Measurements from ENCODE around the gene SUV39H2. TPM values are rescaled to one million over a fixed set of nuclear protein-coding genes. Genes with fewer than 3 reads are reported as not detected.

The SUV39H2 gene, protein sequence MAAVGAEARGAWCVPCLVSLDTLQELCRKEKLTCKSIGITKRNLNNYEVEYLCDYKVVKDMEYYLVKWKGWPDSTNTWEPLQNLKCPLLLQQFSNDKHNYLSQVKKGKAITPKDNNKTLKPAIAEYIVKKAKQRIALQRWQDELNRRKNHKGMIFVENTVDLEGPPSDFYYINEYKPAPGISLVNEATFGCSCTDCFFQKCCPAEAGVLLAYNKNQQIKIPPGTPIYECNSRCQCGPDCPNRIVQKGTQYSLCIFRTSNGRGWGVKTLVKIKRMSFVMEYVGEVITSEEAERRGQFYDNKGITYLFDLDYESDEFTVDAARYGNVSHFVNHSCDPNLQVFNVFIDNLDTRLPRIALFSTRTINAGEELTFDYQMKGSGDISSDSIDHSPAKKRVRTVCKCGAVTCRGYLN
- 10 to 100 TPM; 38.7 to 39.8 TPM for total RNA-seq

DNA sequence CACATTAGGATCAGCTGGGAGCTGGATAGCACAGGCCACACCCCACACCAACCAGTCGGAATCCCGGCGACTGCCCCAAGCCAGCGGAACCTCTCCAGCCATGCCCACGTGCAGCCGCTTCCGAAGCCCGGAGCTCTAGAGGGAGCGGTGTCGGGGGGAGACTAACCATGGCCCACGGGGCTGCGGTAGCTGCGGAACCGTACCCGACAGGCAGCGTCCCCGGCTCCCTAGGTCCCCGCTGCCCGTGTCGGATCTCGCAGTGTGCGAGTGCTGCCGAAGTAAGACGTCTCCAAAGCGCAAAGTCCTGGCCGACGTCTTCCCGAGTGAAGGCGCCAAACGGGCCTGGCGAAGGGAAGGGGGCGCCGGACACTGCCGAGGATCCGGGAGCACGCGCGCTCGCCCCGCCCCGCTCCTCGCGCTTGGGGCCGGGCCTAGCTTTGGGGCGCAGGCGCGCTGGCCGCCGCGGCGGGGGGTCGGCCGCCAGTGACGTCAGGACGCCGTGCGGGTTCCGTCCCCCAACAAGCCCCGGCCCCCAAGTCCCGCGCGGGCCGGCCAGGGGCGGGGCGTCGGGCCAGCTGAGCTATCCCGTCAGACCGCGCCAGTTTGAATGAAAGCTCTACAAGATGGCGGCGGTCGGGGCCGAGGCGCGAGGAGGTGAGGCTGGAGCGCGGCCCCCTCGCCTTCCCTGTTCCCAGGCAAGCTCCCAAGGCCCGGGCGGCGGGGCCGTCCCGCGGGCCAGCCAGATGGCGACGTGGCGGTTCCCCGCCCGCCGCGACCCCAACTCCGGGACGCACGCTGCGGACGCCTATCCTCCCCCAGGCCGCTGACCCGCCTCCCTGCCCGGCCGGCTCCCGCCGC lies at the start of gene SUV39H2:
Gene SUV39H2 (plus strand): TSS at position 601 of the 858 bp plus-strand sequence. CDS start 23 bp downstream, at position 624.
- POLR2A ChIA-PET = interaction anchor here (0.6 to 4.4 kb wide), 10 partner anchors 25 to 693 kb away, joined by 3 to 29 read pairs (median 6); partner anchors contain the start of genes CDNF, DCLRE1C, HSPA14 and MSANTD7

DNA sequence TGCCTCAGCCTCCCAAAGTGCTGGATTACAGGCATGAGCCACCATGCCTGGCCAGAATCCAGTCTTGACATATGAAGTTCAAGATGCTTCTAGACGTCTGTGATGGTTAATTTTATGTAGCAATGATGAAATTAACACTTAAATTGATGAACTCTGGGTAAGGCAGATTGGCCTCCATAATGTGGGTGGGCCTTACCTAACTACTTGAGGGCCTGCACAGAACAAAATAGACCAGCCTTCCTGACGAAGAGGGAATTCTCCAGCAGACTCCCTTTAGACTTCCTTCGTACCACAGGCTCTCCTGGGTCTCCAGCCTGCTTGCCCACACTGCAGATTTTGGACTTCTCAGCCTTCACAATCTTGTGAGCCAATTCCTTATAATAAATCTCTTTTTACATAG lies 45.6 kb upstream of the SUV39H2 start:
- intact Hi-C loops (cut with micrococcal nuclease) = no loop called here
- Mint-ChIP-seq H3K9me3 (no peaks in the 10 kb centered on the region), H3K4me1 (ENCODE audit: low read depth) (peaks cover 8% of the 10 kb centered on the region), H3K36me3 (no peaks in the 10 kb centered on the region), H3K4me3 (no peak overlapping the region), H3K27me3 (no peaks in the 10 kb centered on the region), H3K27ac (no peak overlapping the region)
- POLR2A ChIA-PET = no interaction called here
- no peak for DNase-seq
- CTCF ChIA-PET = no interaction called here

More for the DNA sequence above, at the start of gene SUV39H2:
- Mint-ChIP-seq H3K4me3 (peak within 1 kb of the TSS; percentile 94), H3K4me1 (ENCODE audit: low read depth) (peaks cover 41% of the 10 kb centered on the region), H3K27me3 (no peaks in the 10 kb centered on the region), H3K9me3 (no peaks in the 10 kb centered on the region), H3K27ac (peak within 1 kb of the TSS; percentile 80), H3K36me3 (peaks cover 13% of the 10 kb centered on the region)
- CTCF ChIA-PET = interaction anchor here (0.6 to 2.3 kb wide), 8 partner anchors 11 to 335 kb away, joined by 3 to 12 read pairs (median 4); partner anchors contain the start of genes CDNF, HSPA14 and MSANTD7
- intact Hi-C loops (cut with micrococcal nuclease) = loop anchor here (1.0 to 5.0 kb wide), 11 partner anchors 40 to 693 kb away; partner anchors contain the start of genes CDNF, DCLRE1C, HSPA14 and MSANTD7
- DNase-seq = peak; percentile 96

DNA sequence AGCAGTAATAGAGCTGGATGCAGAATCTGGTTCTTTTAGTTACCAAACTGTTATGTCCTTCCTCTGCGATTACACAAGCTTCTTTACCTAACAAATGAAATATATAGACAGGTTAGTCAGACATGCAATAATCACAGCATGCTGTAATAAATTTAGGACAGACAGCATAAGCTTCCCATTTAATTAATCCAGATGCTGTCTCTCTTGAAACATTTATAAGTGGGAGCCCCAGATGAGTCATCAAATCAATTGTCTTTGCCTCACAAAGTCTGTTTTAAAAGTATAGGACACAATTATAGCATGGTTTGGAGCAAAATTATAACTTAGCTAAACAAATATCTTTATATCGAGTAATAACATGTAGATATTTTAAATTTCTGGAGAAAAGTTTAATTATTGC lies 42.5 kb upstream of the SUV39H2 start:
- H3K36me3 Mint-ChIP-seq = peaks cover 11% of the 10 kb centered on the region
- intact Hi-C loops (cut with micrococcal nuclease) = loop anchor here (5.0 kb wide), 1 partner anchor 339 kb away; no protein-coding TSS in a partner anchor
- DNase-seq = no peak
- CTCF ChIA-PET = interaction anchor here (0.7 to 2.3 kb wide), 5 partner anchors 9 to 639 kb away, joined by 3 to 13 read pairs (median 4); no protein-coding TSS in a partner anchor
- no peak overlapping the region for H3K4me3 Mint-ChIP-seq
- POLR2A ChIA-PET = interaction anchor here (0.8 to 3.7 kb wide), 3 partner anchors 14 to 231 kb away, joined by 3 to 29 read pairs (median 21); partner anchors contain the start of gene SUV39H2
- peaks cover 21% of the 10 kb centered on the region for H3K4me1 Mint-ChIP-seq (ENCODE audit: low read depth)
- no peaks in the 10 kb centered on the region for H3K9me3 Mint-ChIP-seq
- H3K27ac Mint-ChIP-seq = no peak overlapping the region
- no peaks in the 10 kb centered on the region for H3K27me3 Mint-ChIP-seq

DNA sequence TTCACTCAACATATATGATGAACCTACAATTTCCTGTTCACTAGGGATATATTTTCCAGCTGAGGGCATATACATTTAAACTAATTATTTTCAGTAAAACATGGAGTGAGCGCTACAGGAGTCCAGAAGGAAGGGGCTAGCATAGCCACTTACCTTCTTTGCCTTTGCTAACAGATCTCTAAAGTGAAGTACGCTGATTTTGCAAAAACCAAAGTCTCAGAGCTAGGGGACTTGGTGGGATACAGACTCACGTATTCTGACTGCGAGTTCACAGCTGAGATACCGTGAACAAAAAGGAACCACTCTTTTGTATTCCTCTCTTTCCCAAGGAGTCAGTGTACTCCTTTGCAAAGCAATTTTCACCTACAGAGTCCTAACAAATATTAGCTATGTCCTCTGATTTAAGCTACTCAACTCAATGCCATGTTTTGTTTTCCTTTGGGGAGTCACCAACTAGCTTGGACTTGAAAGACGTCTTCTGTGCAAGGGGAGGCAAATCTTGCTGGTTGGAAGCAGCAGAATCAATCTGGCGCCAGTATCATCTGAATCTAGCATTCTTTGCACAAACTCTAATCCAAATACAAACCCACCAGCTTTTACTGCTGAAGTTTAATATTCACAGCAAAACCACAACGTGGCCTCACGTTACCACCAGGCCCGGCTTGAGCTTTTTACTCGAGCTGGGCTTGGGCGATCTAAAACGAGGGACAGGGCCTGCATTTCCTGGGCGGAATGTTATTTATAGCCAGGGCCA lies 41.5 kb upstream of the SUV39H2 start:
- Mint-ChIP-seq H3K36me3 (peaks cover 20% of the 10 kb centered on the region), H3K4me3 (peak overlapping the region; percentile 93), H3K27ac (peak overlapping the region; percentile 94), H3K9me3 (no peaks in the 10 kb centered on the region), H3K27me3 (no peaks in the 10 kb centered on the region), H3K4me1 (ENCODE audit: low read depth) (peaks cover 21% of the 10 kb centered on the region)
- ChIA-PET CTCF (interaction anchor here (0.6 to 2.3 kb wide), 18 partner anchors 10 to 338 kb away, joined by 3 to 19 read pairs (median 5); partner anchors contain the start of gene SUV39H2), POLR2A (interaction anchor here (0.6 to 3.7 kb wide), 15 partner anchors 42 to 652 kb away, joined by 3 to 29 read pairs (median 4); partner anchors contain the start of gene SUV39H2)
- intact Hi-C loops (cut with micrococcal nuclease) = loop anchor here (5.0 kb wide), 1 partner anchor 340 kb away; no protein-coding TSS in a partner anchor
- DNase-seq = no peak

DNA sequence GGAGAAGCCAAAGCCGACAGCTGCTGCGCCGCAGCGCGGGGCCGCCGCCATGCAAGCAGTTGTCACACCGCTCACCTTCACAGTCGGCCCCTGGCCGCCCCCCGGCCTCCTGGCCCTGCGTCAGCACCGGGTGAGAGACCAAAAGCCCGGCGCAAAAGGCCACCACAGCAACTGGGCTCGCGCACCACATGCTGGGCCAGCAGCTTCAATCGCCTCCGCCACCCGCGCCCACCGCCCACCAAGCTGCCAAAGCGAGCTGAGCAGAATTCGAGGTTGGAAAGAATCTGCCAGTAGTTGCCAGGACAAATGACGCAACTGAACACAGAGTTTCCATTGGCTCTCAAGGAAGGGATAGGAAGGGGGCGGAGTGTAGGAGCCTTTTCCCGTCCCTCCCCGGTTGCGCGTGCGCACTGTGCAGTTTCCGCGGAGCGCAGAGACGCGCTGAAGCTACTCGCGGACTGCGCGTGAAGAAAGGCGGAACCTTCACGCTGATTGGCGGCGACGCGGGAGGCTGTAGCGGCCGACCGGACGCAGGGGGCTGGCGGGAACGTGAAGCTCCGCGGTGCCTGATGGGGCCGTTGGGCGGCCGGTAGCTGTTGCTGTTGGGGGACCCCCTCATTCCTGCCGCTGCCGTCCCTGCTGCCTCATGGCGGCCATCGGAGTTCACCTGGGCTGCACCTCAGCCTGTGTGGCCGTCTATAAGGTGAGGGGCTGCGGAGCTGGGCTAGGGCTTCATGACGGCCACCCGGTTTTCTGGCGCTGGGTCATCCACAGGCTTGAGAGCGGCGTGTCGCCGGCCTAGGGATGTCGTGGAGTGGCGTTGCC lies 40.7 kb upstream of the SUV39H2 start, which contains the start of the genes CDNF, HSPA14 and MSANTD7:
Gene CDNF (minus strand): TSS at position 281 of the 825 bp plus-strand sequence. CDS start 91 bp downstream, at position 190.
Gene HSPA14 (plus strand): TSS at position 550 of the 825 bp plus-strand sequence. CDS start 97 bp downstream, at position 647.
Gene MSANTD7 (plus strand): TSS at position 550 of the 825 bp plus-strand sequence. CDS start 3,979 bp downstream, outside the sequence.
- no peaks in the 10 kb centered on the region for H3K9me3 Mint-ChIP-seq
- H3K36me3 Mint-ChIP-seq = peaks cover 25% of the 10 kb centered on the region
- H3K27me3 Mint-ChIP-seq = no peaks in the 10 kb centered on the region
- intact Hi-C loops (cut with micrococcal nuclease) = loop anchor here (1.0 to 5.0 kb wide), 7 partner anchors 40 to 653 kb away; partner anchors contain the start of genes DCLRE1C and SUV39H2
- peak within 1 kb of the TSS; percentile 94 for H3K27ac Mint-ChIP-seq
- peak; percentile 100 for DNase-seq
- POLR2A ChIA-PET = interaction anchor here (0.6 to 3.7 kb wide), 21 partner anchors 33 to 652 kb away, joined by 3 to 29 read pairs (median 4); partner anchors contain the start of gene SUV39H2
- peaks cover 21% of the 10 kb centered on the region for H3K4me1 Mint-ChIP-seq (ENCODE audit: low read depth)
- CTCF ChIA-PET = interaction anchor here (0.6 to 2.3 kb wide), 23 partner anchors 10 to 1022 kb away, joined by 3 to 19 read pairs (median 4); partner anchors contain the start of gene SUV39H2
- peak within 1 kb of the TSS; percentile 93 for H3K4me3 Mint-ChIP-seq

DNA sequence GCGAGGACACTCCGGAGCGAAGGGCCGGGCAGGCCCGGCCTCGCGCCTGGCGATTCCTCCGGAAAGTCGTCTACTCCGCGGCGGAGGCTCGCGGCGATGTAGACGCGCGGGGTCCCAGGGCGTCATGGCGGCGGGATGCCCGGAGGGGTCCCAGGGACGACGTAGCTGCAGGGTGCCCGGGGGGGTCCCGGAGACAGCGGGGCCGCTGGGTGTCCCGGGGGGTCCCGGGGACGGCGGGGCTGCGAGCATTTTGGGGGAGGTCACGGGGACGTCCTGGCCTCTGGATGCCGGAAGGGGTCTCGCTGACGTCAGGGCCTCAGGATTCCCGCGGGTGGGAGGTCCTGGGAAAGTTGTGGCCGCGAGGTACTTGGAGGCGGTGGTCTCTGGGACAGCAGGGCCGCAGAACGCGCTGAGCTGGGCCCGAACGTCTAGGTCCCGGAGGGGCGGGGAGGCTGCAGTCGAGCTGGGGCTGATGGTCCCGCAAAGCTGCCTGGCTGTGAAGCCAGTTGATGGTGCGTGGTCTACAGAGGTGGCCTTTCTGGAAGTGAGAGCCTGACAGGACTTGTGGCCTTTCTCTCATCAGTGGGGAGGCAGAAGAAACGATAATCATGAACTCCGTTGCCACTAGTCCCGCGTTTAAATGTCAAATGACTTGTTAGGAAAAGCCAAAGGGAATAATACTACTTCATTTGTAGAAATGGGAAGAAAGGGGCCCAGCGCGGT lies 39.9 kb upstream of the SUV39H2 start:
- H3K9me3 Mint-ChIP-seq = no peaks in the 10 kb centered on the region
- POLR2A ChIA-PET = interaction anchor here (1.0 to 3.7 kb wide), 13 partner anchors 32 to 653 kb away, joined by 3 to 29 read pairs (median 5); partner anchors contain the start of gene SUV39H2
- peaks cover 21% of the 10 kb centered on the region for H3K4me1 Mint-ChIP-seq (ENCODE audit: low read depth)
- CTCF ChIA-PET = interaction anchor here (0.8 to 2.3 kb wide), 16 partner anchors 15 to 1022 kb away, joined by 3 to 19 read pairs (median 4); partner anchors contain the start of gene SUV39H2
- intact Hi-C loops (cut with micrococcal nuclease) = loop anchor here (1.0 to 5.0 kb wide), 7 partner anchors 40 to 653 kb away; partner anchors contain the start of genes DCLRE1C and SUV39H2
- H3K27me3 Mint-ChIP-seq = no peaks in the 10 kb centered on the region
- peak overlapping the region; percentile 93 for H3K4me3 Mint-ChIP-seq
- peak; percentile 38 for DNase-seq
- H3K36me3 Mint-ChIP-seq = peaks cover 32% of the 10 kb centered on the region
- H3K27ac Mint-ChIP-seq = peak overlapping the region; percentile 94

DNA sequence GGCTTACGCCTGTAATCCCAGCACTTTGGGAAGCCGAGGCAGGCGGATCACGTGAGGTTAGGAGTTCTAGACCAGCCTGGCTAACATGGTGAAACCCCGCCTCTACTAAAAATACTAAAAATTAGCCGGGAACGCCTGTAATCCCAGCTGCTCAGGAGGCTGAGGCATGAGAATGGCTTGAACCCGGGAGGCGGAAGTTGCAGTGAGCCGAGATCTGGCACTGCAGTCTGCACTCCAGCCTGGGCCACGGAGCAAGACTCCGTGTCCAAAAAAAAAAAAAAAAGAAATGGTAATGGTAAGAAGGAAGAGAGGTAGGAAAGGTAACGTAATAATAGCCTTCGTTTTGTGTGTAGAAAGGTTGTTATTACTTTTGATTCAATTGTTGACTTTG lies 39.4 kb upstream of the SUV39H2 start:
- Mint-ChIP-seq H3K36me3 (peaks cover 35% of the 10 kb centered on the region), H3K4me3 (peak overlapping the region; percentile 93), H3K27ac (peak overlapping the region; percentile 87), H3K4me1 (ENCODE audit: low read depth) (peaks cover 21% of the 10 kb centered on the region), H3K27me3 (no peaks in the 10 kb centered on the region), H3K9me3 (no peaks in the 10 kb centered on the region)
- DNase-seq = peak; percentile 24
- intact Hi-C loops (cut with micrococcal nuclease) = loop anchor here (2.0 to 5.0 kb wide), 2 partner anchors 278 to 342 kb away; no protein-coding TSS in a partner anchor
- POLR2A ChIA-PET = interaction anchor here (1.1 to 3.7 kb wide), 4 partner anchors 40 to 287 kb away, joined by 3 to 29 read pairs (median 12); partner anchors contain the start of gene SUV39H2
- CTCF ChIA-PET = interaction anchor here (1.3 to 2.0 kb wide), 2 partner anchors 279 to 302 kb away, joined by 3 to 7 read pairs; no protein-coding TSS in a partner anchor

DNA sequence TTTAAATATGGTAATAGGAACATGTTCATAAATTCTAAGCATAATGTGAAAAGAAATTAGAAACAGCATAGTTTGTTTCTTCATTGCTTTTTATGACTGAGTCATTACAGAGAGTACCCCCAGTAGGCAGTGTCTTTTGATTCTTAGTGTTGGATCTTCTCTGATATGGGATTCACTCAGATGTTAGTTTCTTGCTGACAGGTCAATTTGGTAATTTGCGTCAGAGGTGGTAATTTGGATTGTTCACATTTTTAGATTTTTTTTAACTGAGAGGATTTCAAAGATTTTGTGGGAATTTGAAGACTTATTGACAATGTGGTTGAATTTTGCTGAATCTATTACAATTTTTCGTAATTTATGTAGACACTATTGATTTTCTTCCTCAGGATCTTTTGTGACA lies 38.5 kb upstream of the SUV39H2 start:
- Mint-ChIP-seq H3K4me1 (ENCODE audit: low read depth) (peaks cover 21% of the 10 kb centered on the region), H3K27ac (no peak overlapping the region), H3K27me3 (no peaks in the 10 kb centered on the region), H3K9me3 (no peaks in the 10 kb centered on the region), H3K4me3 (peak overlapping the region; percentile 51), H3K36me3 (peaks cover 38% of the 10 kb centered on the region)
- ChIA-PET POLR2A (interaction anchor here (0.7 to 1.5 kb wide), 2 partner anchors 252 to 283 kb away, joined by 3 read pairs; no protein-coding TSS in a partner anchor), CTCF (no interaction called here)
- no peak for DNase-seq
- intact Hi-C loops (cut with micrococcal nuclease) = no loop called here

DNA sequence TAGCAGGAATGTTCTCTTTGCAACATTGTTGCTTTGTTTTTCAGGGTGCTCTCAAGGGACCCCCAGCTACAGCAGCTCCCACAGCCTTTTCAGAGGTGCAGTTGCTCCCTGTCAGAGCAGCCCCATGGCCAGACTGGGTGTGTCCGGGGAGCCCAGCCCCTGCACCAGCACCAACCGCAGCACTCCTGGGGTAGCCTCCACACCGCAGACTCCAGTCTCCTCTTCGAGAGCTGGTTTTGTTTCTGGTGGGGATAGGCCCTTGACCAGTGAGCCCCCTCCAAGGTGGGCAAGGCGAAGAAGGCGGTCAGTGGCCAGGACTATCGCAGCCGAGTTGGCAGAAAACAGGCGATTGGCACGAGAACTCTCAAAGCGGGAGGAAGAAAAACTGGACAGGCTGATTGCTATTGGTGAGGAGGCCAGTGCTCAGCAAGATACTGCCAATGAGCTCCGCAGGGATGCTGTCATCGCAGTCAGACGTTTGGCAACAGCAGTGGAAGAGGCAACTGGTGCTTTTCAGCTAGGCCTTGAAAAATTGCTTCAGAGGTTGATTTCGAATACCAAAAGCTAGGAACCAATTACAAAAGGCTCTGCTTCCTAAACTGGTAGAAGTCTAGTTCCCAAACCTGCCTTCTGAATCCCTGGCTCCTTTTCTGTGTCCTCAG lies 35.2 kb upstream of the SUV39H2 start:
- Mint-ChIP-seq H3K9me3 (no peaks in the 10 kb centered on the region), H3K27ac (no peak overlapping the region), H3K4me3 (no peak overlapping the region), H3K36me3 (peaks cover 38% of the 10 kb centered on the region), H3K27me3 (no peaks in the 10 kb centered on the region), H3K4me1 (ENCODE audit: low read depth) (peaks cover 13% of the 10 kb centered on the region)
- POLR2A ChIA-PET = interaction anchor here (0.9 kb wide), 1 partner anchor 34 kb away, joined by 6 read pairs; the partner anchor contains the start of gene SUV39H2
- CTCF ChIA-PET = no interaction called here
- DNase-seq = no peak
- intact Hi-C loops (cut with micrococcal nuclease) = no loop called here

Data from activated CD4-positive, alpha-beta memory T cell treated with anti-CD3 and anti-CD28 coated beads for 36 hours (primary cell).